ENCODE measurements around the gene TMEM185B.

DNA sequence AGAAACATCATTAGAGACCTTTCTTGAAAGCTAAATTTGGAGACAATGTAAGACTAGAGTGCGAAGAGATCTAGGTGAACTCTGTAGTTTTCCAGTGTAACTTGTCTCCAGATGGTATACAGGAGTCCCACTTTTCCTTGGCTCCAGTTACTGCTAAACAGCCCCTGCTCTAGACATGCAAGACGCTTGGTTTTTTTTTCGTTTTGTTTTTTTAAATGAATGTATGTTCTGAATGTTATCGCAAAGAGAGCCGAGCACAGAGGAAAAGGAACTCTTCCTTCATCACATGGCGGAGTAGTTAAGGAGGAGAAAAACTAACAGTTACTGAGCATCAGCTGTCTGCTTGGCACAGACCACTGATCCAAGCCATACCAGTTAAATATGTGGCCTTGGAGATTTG, 31.9 kb upstream of the TMEM185B start:
- TF ChIP-seq, protein P1, sequence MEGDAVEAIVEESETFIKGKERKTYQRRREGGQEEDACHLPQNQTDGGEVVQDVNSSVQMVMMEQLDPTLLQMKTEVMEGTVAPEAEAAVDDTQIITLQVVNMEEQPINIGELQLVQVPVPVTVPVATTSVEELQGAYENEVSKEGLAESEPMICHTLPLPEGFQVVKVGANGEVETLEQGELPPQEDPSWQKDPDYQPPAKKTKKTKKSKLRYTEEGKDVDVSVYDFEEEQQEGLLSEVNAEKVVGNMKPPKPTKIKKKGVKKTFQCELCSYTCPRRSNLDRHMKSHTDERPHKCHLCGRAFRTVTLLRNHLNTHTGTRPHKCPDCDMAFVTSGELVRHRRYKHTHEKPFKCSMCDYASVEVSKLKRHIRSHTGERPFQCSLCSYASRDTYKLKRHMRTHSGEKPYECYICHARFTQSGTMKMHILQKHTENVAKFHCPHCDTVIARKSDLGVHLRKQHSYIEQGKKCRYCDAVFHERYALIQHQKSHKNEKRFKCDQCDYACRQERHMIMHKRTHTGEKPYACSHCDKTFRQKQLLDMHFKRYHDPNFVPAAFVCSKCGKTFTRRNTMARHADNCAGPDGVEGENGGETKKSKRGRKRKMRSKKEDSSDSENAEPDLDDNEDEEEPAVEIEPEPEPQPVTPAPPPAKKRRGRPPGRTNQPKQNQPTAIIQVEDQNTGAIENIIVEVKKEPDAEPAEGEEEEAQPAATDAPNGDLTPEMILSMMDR (IDR thresholded peaks at IDR 0.05), result no peak
- TF ChIP-seq POLR2A (IDR thresholded peaks at IDR 0.05), result no peak
